ENCODE measurements around the gene WASHC4.

DNA sequence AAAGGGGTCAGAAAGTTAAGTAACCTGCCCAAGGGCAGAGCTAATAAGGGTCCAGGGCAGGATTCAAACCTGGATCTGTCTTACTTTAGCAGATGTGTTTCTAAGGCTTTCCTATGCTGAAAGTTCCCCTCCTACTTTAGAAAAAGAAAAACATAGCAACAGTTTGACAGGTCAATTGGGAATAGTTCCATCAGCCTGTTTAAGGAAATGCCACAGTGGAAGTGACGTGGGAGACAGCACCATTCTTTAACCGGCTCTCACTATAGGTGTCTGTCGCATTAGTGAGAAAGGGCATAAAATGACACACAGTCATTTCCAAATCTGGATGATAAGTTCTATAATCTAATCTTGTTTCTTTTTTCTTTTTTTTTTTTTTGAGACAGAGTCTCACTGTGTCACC lies 30.6 kb upstream of the WASHC4 start:
- TF ChIP-seq, protein P1, sequence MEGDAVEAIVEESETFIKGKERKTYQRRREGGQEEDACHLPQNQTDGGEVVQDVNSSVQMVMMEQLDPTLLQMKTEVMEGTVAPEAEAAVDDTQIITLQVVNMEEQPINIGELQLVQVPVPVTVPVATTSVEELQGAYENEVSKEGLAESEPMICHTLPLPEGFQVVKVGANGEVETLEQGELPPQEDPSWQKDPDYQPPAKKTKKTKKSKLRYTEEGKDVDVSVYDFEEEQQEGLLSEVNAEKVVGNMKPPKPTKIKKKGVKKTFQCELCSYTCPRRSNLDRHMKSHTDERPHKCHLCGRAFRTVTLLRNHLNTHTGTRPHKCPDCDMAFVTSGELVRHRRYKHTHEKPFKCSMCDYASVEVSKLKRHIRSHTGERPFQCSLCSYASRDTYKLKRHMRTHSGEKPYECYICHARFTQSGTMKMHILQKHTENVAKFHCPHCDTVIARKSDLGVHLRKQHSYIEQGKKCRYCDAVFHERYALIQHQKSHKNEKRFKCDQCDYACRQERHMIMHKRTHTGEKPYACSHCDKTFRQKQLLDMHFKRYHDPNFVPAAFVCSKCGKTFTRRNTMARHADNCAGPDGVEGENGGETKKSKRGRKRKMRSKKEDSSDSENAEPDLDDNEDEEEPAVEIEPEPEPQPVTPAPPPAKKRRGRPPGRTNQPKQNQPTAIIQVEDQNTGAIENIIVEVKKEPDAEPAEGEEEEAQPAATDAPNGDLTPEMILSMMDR (IDR thresholded peaks at IDR 0.05; ENCODE audit: borderline replicate concordance, extremely low read depth, low read length, poor library complexity, severe bottlenecking) = no peak
- TF ChIP-seq EZH2 (IDR thresholded peaks at IDR 0.05; ENCODE audit: borderline replicate concordance, low read depth, low read length, severe bottlenecking) = no peak
